Transverse colon (tissue), 3 donors: ENCODE measurements around the gene SLC6A13.

Source experiments
- CTCF ChIP-seq, 5 experiments: fragments of 200-600 bp in 3 of 5; fragments of 450-650 bp in 2 of 5; sonication (generic) in 3 of 5; IDR thresholded peaks; 1 replicate in 2 of 5; 2 replicates in 3 of 5; pipeline ENCODE4 v1.5.1; 2016 to 2017; ENCODE audit warnings: antibody characterized with exemption in 5 of 5, inconsistent platforms in 3 of 5, mild to moderate bottlenecking in 2 of 5, moderate library complexity in 1 of 5
- EP300 ChIP-seq: sonication (generic); formaldehyde crosslinking; IDR thresholded peaks from one replicate; pipeline ENCODE4 v1.6.1; 2017; ENCODE audit warnings: antibody characterized with exemption, low read depth
- POLR2A ChIP-seq: fragments of 450-650 bp; IDR thresholded peaks from one replicate; pipeline ENCODE4 v1.6.1; 2016; ENCODE audit warnings: antibody characterized with exemption, mild to moderate bottlenecking, moderate library complexity

GRCh38 chr12:191541-191940 lies 71.1 kb downstream of the SLC6A13 start:
- TF ChIP-seq CTCF (IDR thresholded peaks at IDR 0.05): no peak
- no peak for TF ChIP-seq POLR2A
- no peak for TF ChIP-seq EP300
